ENCODE data around the gene RFX4.

- TF ChIP-seq, protein P1, sequence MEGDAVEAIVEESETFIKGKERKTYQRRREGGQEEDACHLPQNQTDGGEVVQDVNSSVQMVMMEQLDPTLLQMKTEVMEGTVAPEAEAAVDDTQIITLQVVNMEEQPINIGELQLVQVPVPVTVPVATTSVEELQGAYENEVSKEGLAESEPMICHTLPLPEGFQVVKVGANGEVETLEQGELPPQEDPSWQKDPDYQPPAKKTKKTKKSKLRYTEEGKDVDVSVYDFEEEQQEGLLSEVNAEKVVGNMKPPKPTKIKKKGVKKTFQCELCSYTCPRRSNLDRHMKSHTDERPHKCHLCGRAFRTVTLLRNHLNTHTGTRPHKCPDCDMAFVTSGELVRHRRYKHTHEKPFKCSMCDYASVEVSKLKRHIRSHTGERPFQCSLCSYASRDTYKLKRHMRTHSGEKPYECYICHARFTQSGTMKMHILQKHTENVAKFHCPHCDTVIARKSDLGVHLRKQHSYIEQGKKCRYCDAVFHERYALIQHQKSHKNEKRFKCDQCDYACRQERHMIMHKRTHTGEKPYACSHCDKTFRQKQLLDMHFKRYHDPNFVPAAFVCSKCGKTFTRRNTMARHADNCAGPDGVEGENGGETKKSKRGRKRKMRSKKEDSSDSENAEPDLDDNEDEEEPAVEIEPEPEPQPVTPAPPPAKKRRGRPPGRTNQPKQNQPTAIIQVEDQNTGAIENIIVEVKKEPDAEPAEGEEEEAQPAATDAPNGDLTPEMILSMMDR (IDR thresholded peaks at IDR 0.05), result no peak
- TF ChIP-seq POLR2AphosphoS5 (IDR thresholded peaks at IDR 0.05) (no peak), POLR2A (IDR thresholded peaks at IDR 0.05) (no peak)
These were observed 669 bp downstream of the RFX4 start for GRCh38 chr12:106583242-106584103.

All from upper lobe of left lung (tissue), 4 donors.